ENCODE results near the gene ZNF773.
"Not testable (repeated sequence)": the region's sequence is repeated elsewhere in the genome, so short reads cannot be mapped to it uniquely, and the experiment has no call there.

DNA sequence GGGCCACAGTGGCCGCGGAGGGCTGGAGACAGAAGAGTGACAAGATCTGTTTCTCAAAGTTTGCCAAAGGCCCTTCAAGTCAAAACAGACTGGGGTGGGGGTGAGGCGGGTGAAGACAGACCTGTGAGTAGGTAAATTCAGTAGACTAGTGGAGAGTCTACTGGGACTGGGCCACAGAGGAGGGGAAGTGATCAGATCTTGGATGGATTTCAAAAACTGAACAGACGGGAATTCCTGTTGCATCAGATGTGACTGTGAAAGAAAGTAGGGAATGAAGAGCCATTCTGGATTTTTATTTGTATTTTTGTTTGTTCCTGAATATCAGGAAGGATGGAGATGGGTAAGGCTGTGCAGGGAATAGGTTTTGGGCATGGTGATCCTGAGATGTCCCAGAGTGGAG is 662 bp downstream of the ZNF773 start:
- TF ChIP-seq POLR2A (IDR thresholded peaks at IDR 0.05) = not testable (repeated sequence)
- TF ChIP-seq, protein P1, sequence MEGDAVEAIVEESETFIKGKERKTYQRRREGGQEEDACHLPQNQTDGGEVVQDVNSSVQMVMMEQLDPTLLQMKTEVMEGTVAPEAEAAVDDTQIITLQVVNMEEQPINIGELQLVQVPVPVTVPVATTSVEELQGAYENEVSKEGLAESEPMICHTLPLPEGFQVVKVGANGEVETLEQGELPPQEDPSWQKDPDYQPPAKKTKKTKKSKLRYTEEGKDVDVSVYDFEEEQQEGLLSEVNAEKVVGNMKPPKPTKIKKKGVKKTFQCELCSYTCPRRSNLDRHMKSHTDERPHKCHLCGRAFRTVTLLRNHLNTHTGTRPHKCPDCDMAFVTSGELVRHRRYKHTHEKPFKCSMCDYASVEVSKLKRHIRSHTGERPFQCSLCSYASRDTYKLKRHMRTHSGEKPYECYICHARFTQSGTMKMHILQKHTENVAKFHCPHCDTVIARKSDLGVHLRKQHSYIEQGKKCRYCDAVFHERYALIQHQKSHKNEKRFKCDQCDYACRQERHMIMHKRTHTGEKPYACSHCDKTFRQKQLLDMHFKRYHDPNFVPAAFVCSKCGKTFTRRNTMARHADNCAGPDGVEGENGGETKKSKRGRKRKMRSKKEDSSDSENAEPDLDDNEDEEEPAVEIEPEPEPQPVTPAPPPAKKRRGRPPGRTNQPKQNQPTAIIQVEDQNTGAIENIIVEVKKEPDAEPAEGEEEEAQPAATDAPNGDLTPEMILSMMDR (IDR thresholded peaks at IDR 0.05) = not testable (repeated sequence)

Measured in vagina (tissue), 2 donors.